G401 (cell line): ENCODE measurements around the gene FAM9B. TPM values are rescaled to one million over a fixed set of nuclear protein-coding genes. Genes with fewer than 3 reads are reported as not detected.

Experiments used
- DNase-seq: peaks from one replicate; pipeline ENCODE4 v3.0.0-alpha.2; 2015; ENCODE audit warnings: low spot score
- in situ Hi-C: cut with HindIII; loops from 2 replicates; pipeline ENCODE4 v1.10.0; 2016; ENCODE audit warnings: low sequenced_read_pairs, mixed read lengths
- total RNA-seq: library from RNA; depleted of rRNA; stranded (reverse); fragments of >200 nt; shearing (Covaris generic); gene quantifications from 2 replicates; pipeline ENCODE4 v1.2.3, GENCODE V29; 2014; rRNA removed

FAM9B gene
- total RNA-seq, 1 experiment from 2014 or later = not detected

GRCh38 chrX:8987672-8988250, 46.2 kb downstream of the FAM9B start:
- DNase-seq = no peak
- in situ Hi-C loops = no loop called here

GRCh38 chrX:8984231-8984630, 49.7 kb downstream of the FAM9B start:
- DNase-seq = no peak
- in situ Hi-C loops = no loop called here

- no peak for DNase-seq
- in situ Hi-C loops = no loop called here
Measured at GRCh38 chrX:8981723-8982122, 52.2 kb downstream of the FAM9B start.

GRCh38 chrX:8980756-8981155, 53.2 kb downstream of the FAM9B start:
- in situ Hi-C loops = no loop called here

More at GRCh38 chrX:8980756-8981155, 53.2 kb downstream of the FAM9B start:
- no peak for DNase-seq

Other genes with a start within 250 kb of the FAM9B start
- not detected in 2 replicates for gene FAM9A, start 232.7 kb downstream of the FAM9B start, total RNA-seq